Nucleus accumbens (tissue), 56 donors: ENCODE measurements around the gene ZNF213.

Experiments
- DNase-seq, 56 donors: peaks; one replicate each; lab custom pipeline; 2025; lab: John Stamatoyannopoulos, UW

Gene ZNF213

DNA sequence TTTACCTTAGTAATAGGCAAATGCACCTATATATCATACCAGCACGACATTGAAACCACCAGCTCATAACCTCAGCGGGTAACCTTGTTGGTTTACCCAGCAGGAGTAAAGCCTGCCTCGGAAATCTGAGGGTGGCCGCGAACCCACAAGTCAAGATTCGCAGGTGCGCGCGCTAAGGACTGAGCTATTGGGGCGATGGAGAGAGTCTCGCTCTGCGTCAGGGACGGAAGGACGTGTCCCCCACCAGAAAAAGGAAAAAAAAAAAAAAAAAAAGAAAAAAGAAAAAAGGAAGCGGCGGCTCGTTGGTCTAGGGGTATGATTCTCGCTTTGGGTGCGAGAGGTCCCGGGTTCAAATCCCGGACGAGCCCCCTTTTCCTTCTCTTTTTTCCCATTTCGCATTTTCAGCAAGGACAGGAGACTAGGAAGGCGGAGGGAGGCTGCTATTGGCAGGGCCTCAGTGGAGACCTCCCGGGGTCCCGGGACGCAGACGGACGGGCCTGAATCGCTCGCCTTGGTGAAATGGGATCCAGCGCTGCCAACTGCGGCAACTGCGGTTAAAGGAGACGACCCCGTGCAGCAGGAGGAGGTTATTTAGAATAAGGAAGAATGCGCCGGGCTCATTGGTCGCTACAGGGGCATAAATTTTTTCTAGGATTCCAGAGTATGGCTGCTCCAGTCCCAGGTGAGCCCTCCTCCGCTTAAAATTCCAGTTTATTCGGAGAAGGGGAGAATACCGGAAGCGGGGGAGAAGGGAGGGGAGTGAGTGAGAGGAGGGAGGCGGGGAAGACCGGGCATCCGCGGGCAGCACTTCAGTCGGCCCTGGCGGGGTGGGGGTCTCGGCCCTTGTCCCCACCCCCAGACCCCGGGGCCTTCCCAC, 53.2 kb downstream of the ZNF213 start, which contains the start of gene OR1F1:
Gene OR1F1, plus strand, starts transcription at position 407 of the 877 bp plus-strand sequence.
- DNase-seq: peak in 6 of 56 donors; percentile 11 to 38 (median 32)

DNA sequence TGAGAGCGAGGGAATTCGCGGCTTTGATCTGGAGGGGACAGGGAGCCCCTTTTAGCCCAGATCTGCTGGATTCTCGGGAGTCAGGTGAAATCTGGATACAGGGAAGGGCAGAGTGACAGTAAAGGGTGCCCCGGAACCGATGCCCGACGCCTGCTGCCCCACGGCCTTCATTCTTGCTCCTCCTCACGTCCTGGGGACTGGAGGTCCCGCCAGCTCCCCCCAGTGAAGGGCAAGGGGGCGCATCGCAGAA, 53.8 kb downstream of the ZNF213 start:
- peak in 1 of 56 donors; percentile 28 for DNase-seq

DNA sequence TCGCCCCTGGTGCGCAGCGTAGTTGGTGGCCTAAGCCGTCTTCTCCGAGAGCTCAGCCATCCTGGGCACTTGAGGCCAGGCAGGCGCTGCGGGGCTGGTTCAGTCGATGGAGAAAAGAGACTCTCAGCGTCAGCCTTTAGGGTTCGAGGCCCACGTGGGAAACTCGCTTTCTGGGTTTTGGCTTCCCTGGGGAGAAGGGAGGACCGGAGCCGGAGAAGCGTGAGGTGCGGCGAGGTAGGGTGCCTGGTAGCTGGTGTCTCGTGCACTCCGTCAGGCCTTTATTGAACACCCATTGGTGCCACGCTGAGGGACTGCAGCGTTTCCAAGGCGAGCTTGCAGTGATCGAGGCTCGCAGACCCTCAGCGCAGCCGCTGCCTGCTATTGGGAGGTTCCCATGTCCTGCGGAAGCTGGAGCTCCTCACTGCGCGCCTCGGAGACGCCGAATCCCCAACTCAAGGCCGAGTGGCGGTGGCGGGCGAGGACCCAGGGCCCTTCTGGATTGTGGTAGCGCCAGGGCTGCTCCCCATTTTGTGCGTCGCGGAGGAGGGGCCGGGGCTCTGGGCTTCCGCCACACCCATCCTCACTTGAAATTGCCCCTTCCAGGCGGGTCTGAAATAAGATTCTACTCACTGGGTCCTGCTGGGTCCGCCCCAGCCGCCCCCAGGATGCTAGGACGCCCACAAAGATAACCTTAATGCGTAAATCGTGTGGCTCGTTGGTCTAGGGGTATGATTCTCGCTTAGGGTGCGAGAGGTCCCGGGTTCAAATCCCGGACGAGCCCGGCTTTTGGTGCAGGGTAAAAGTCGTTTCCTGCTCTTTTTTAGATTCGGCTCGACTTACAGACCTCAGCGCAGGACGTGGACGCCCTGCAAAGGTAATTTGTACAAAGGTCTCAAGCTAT, 54.3 kb downstream of the ZNF213 start:
- peak in 6 of 56 donors; percentile 4 to 37 (median 12) for DNase-seq

DNA sequence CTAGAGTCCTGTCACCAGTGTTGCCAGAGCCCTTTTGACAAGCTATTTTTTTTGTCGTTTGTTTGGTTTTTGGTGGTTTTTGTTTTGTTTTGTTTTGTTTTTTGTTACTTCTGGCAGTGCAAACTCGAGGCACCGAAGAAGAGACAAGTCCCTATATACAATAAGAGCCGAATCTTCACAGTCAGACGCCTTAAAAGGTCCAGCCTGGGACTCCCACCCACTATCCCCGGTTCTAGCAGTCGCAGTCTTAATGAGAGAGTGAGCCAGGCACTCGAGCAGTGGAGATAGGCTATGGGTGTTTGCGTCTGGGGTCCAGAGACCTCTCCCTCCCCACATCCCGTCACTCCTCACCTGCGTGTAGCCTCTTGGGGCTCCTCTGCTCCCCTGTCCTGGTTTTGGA, 55.0 kb downstream of the ZNF213 start:
- no peak for DNase-seq

DNA sequence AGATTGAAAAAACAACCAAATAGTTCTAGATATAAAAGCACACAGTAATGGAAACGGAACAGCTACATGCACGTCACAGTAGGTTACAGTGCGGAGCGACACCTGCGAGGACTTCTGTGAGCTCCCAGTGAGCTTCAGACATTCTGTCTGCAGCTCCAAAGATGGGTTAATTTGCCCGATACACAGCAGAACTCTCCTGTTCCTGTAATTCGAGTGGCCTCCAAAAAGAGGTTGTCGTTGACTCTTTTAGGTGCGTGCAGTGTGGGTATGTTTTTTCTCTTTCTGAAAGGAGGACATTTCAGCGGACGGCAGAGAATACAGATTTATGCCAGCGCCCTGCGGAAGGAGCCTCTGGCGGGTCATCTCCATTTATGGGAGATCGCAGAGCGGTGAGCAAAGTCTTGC, 56.1 kb downstream of the ZNF213 start:
- DNase-seq: no peak
